Neural cell (in vitro differentiated cells): ENCODE data around the gene STN1. TPM values are rescaled to one million over a fixed set of nuclear protein-coding genes. Genes with fewer than 3 reads are reported as not detected.

Experiments
- H2AFZ ChIP-seq: fragments of 200-600, 300-800 bp; sonication (generic), shearing (Covaris generic); 2 replicates; pipeline ENCODE4 v1.6.0; 2014; ENCODE audit warnings: low read depth, mild to moderate bottlenecking, antibody characterized with exemption, low read length, moderate library complexity
- H3F3A ChIP-seq: fragments of 200-600 bp; shearing (Covaris generic); 2 replicates; pipeline ENCODE4 v1.6.1; 2016; ENCODE audit warnings: mild to moderate bottlenecking, moderate library complexity, mixed read lengths, antibody characterized with exemption, low read length; ENCODE audit not compliant: insufficient read depth, poor library complexity, severe bottlenecking
- H3K27ac ChIP-seq: fragments of 200-600, 300-800 bp; sonication (generic), shearing (Covaris generic); 2 replicates; pipeline ENCODE4 v1.5.1; 2014; ENCODE audit warnings: mild to moderate bottlenecking, low read length, moderate library complexity
- H3K27me3 ChIP-seq: fragments of 300-800, 200-600 bp; sonication (generic), shearing (Covaris generic); 2 replicates; pipeline ENCODE4 v1.6.0; 2014; ENCODE audit warnings: mild to moderate bottlenecking, low read depth, low read length, moderate library complexity; ENCODE audit not compliant: insufficient read depth
- H3K36me3 ChIP-seq: fragments of 300-800, 200-600 bp; sonication (generic), shearing (Covaris generic); 2 replicates; pipeline ENCODE4 v1.5.1; 2014; ENCODE audit warnings: mild to moderate bottlenecking, antibody characterized with exemption, low read length, moderate library complexity; ENCODE audit not compliant: insufficient read depth
- H3K4me2 ChIP-seq: fragments of 300-800, 200-600 bp; sonication (generic), shearing (Covaris generic); 2 replicates; pipeline ENCODE4 v1.6.0; 2014; ENCODE audit warnings: mild to moderate bottlenecking, low read length
- H3K4me3 ChIP-seq: fragments of 300-800, 200-600 bp; sonication (generic), shearing (Covaris generic); 2 replicates; pipeline ENCODE4 v1.5.1; 2014; ENCODE audit warnings: mild to moderate bottlenecking, low read length, moderate library complexity
- H3K79me2 ChIP-seq: fragments of 200-600 bp; shearing (Covaris generic); replicated peaks from 2 replicates; pipeline ENCODE4 v1.6.0; 2014; ENCODE audit warnings: mild to moderate bottlenecking, low read length, moderate library complexity; ENCODE audit not compliant: insufficient read depth
- H3K9ac ChIP-seq: fragments of 300-800, 200-600 bp; sonication (generic), shearing (Covaris generic); 2 replicates; pipeline ENCODE4 v1.6.1; 2016; ENCODE audit warnings: mild to moderate bottlenecking, low read length, mixed read lengths
- H3K9me2 ChIP-seq: fragments of 200-600 bp; shearing (Covaris generic); 2 replicates; pipeline ENCODE4 v1.6.1; 2016; ENCODE audit warnings: mild to moderate bottlenecking, low read length, mixed read lengths; ENCODE audit not compliant: insufficient read depth
- H3K9me3 ChIP-seq: fragments of 200-600, 300-800 bp; sonication (generic), shearing (Covaris generic); 2 replicates; pipeline ENCODE4 v1.6.1; 2016; ENCODE audit warnings: mild to moderate bottlenecking, mixed run types, low read length, moderate library complexity, mixed read lengths
- H4K20me1 ChIP-seq: fragments of 200-600 bp; shearing (Covaris generic); 2 replicates; pipeline ENCODE4 v1.6.1; 2016; ENCODE audit warnings: mild to moderate bottlenecking, mixed run types; ENCODE audit not compliant: insufficient read depth
- CTCF ChIP-seq: fragments of 450-650 bp; IDR thresholded peaks from 2 replicates; pipeline ENCODE4 v1.5.1; 2014; ENCODE audit warnings: antibody characterized with exemption, mild to moderate bottlenecking, moderate library complexity; ENCODE audit not compliant: poor library complexity, severe bottlenecking
- EP300 ChIP-seq: fragments of 450-650 bp; conservative IDR thresholded peaks from 2 replicates; pipeline ENCODE4 v1.6.1; 2014; ENCODE audit warnings: antibody characterized with exemption, mild to moderate bottlenecking, moderate library complexity; ENCODE audit not compliant: poor library complexity, severe bottlenecking
- EZH2 ChIP-seq: fragments of 200-600, 300-800 bp; shearing (Covaris generic), sonication (generic); IDR thresholded peaks from 2 replicates; pipeline ENCODE4 v1.6.1; 2014; ENCODE audit warnings: antibody characterized with exemption, low read length, borderline replicate concordance, mild to moderate bottlenecking; ENCODE audit not compliant: insufficient read depth, poor library complexity, severe bottlenecking
- MXI1 ChIP-seq: fragments of 450-650 bp; conservative IDR thresholded peaks from 2 replicates; pipeline ENCODE4 v1.6.1; 2014; ENCODE audit warnings: antibody characterized with exemption, mild to moderate bottlenecking; ENCODE audit not compliant: poor library complexity, severe bottlenecking
- POLR2AphosphoS5 ChIP-seq: IDR thresholded peaks from 2 replicates; pipeline ENCODE4 v1.6.1; 2012
- RAD21 ChIP-seq: fragments of 450-650 bp; conservative IDR thresholded peaks from 2 replicates; pipeline ENCODE4 v1.6.1; 2014; ENCODE audit warnings: antibody characterized with exemption, mild to moderate bottlenecking, moderate library complexity
- REST ChIP-seq: IDR thresholded peaks from 2 replicates; pipeline ENCODE4 v1.6.1; 2012; ENCODE audit warnings: borderline replicate concordance
- SMC3 ChIP-seq: fragments of 450-650 bp; conservative IDR thresholded peaks from 2 replicates; pipeline ENCODE4 v1.6.1; 2014; ENCODE audit warnings: antibody characterized with exemption, mild to moderate bottlenecking, moderate library complexity; ENCODE audit not compliant: poor library complexity
- TAF1 ChIP-seq: IDR thresholded peaks from 2 replicates; pipeline ENCODE4 v1.6.1; 2012; ENCODE audit warnings: low read depth
- polyA plus RNA-seq: library from polyadenylated mRNA; depleted of rRNA; stranded (reverse); fragments of >200 nt; gene quantifications from 2 replicates; pipeline ENCODE4 v1.2.3, GENCODE V29; 2014

The STN1 gene
- polyA plus RNA-seq, 1 donor from 2014 or later = 9.4 TPM

- H3K9me3 ChIP-seq = no peaks in the 10 kb centered on the region
- no peak overlapping the region for H3K4me2 ChIP-seq
- H3K36me3 ChIP-seq = no peaks in the 10 kb centered on the region
- no peak overlapping the region for H2AFZ ChIP-seq
- no peak overlapping the region for H3K4me3 ChIP-seq
- H3K79me2 ChIP-seq = peaks cover 7% of the 10 kb centered on the region
- H3K27me3 ChIP-seq = no peaks in the 10 kb centered on the region
- TF ChIP-seq MXI1 = no peak
- no peak for TF ChIP-seq RAD21
- no peak for TF ChIP-seq EZH2
- no peak for TF ChIP-seq TAF1
- TF ChIP-seq SMC3 = no peak
- no peak for TF ChIP-seq EP300
- TF ChIP-seq POLR2AphosphoS5 = no peak
- no peak for TF ChIP-seq CTCF
- no peak for TF ChIP-seq REST
- no peak overlapping the region for H3K27ac ChIP-seq
- no peaks in the 10 kb centered on the region for H3F3A ChIP-seq
- no peak overlapping the region for H3K9ac ChIP-seq
- no peaks in the 10 kb centered on the region for H3K9me2 ChIP-seq
- no peaks in the 10 kb centered on the region for H4K20me1 ChIP-seq
Measured at GRCh38 chr10:103858360-103858759, 59.6 kb downstream of the STN1 start.

- H3K4me2 ChIP-seq = no peak overlapping the region
- no peaks in the 10 kb centered on the region for H3K9me3 ChIP-seq
- H3K27ac ChIP-seq = no peak overlapping the region
- no peaks in the 10 kb centered on the region for H3F3A ChIP-seq
- H3K36me3 ChIP-seq = no peaks in the 10 kb centered on the region
- no peaks in the 10 kb centered on the region for H3K27me3 ChIP-seq
- H2AFZ ChIP-seq = no peak overlapping the region
- no peaks in the 10 kb centered on the region for H3K9me2 ChIP-seq
- H4K20me1 ChIP-seq = no peaks in the 10 kb centered on the region
- peaks cover 10% of the 10 kb centered on the region for H3K79me2 ChIP-seq
- no peak overlapping the region for H3K4me3 ChIP-seq
- H3K9ac ChIP-seq = no peak overlapping the region
- no peak for TF ChIP-seq REST
- TF ChIP-seq CTCF = no peak
- no peak for TF ChIP-seq TAF1
- no peak for TF ChIP-seq EP300
- no peak for TF ChIP-seq SMC3
- TF ChIP-seq POLR2AphosphoS5 = no peak
- TF ChIP-seq RAD21 = no peak
- TF ChIP-seq MXI1 = no peak
- no peak for TF ChIP-seq EZH2
Measured at GRCh38 chr10:103856797-103857170, 61.2 kb downstream of the STN1 start.
